HG03060 (cell line): ENCODE data around the gene DCAF11.
A peak's percentile ranks its signal among the peaks of the same experiment; 100 is the strongest.

Source experiments
- ATAC-seq: cut with Tn5 transposase; IDR thresholded peaks from one replicate; pipeline ENCODE4 v1.9.1; 2021; ENCODE audit warnings: low read depth, moderate number of reproducible peaks; ENCODE audit not compliant: unreplicated experiment

DCAF11 gene

DNA sequence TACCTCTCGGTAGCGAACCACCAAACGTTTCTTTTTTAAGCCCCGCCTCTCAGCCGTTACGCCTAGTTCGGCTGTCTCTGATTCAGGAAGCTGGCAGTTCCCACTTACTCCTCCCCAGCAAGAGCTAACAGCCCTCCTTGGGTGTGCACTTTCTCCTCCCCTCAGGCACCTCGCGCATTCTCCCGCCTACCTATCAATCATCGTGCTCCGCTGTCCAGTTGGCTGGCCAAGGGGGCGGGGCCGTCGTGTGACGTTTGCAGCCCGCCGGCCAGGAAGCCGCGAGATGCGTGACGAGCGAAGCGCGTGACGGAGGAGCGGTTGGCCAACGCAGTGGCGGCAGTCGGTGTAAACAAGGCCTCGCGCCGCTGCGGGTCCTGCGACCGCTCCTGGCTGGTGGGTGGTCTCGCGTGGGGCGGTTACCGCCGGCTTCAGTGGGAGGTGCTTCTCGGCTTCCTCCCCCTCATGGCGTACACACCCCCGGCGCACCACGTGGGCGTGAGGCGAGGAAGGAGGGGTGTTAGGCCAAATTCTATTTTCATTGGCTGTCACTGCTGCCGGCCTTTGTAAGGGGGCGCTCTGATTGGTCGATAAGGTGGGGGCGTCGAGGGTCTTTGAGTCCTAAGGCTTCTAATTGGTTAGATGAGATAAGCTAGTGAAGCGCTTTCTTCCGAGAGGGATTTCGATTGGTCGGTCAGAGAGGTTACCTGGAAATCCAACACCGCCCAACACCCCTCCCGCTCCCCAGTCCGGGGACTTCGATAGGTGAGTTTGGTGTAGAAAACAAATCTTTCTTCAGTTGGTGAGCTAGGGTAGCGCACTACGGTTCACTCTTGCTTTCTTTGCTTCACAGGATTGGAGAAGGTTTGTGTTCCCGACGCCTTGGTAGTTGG is at the start of gene DCAF11, which contains the start of gene NRL:
Gene DCAF11, plus strand, starts transcription at position 246 of the 890 bp plus-strand sequence. CDS start 818 bp downstream, outside the sequence.
Gene NRL, minus strand, starts transcription at position 418 of the 890 bp plus-strand sequence. CDS start 32,101 bp downstream, outside the sequence.
- ATAC-seq: peak; percentile 81

DNA sequence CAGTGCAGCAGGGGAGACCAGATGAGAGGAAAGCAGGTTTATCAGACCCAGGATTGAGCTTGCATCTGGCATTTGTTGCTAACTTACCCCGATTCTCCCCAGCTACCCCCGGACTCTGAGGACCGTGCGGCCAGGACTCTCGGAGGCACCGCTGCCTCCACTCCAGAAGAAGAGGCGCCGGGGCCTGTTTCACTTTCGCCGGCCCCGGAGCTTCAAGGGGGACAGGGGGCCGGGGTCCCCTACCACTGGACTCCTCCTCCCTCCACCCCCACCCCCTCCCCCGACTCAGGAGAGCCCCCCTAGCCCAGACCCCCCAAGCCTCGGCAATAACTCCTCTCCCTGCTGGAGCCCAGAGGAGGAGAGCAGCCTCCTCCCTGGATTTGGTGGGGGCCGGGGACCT is 49.7 kb upstream of the DCAF11 start:
- ATAC-seq: no peak

DNA sequence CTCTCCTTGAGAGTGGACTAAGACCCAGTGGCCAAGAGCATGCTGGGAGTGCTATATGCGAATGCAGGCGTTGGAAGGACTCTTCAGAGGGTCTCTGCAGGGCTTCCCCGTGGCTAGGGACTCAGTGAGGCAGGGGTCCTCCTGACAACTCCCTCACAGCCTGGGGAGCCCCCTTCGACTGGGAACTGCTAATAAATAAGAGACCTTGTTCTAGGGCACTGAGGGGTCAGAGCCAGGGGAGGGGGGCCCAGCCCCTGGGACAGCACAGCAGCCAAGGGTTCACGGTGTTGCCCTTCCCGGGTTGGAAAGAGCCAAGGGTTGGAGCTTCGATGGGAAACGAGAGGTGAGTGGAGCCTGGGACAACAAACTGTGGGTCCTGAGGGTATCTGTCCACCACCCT is 49.2 kb upstream of the DCAF11 start:
- ATAC-seq: no peak

DNA sequence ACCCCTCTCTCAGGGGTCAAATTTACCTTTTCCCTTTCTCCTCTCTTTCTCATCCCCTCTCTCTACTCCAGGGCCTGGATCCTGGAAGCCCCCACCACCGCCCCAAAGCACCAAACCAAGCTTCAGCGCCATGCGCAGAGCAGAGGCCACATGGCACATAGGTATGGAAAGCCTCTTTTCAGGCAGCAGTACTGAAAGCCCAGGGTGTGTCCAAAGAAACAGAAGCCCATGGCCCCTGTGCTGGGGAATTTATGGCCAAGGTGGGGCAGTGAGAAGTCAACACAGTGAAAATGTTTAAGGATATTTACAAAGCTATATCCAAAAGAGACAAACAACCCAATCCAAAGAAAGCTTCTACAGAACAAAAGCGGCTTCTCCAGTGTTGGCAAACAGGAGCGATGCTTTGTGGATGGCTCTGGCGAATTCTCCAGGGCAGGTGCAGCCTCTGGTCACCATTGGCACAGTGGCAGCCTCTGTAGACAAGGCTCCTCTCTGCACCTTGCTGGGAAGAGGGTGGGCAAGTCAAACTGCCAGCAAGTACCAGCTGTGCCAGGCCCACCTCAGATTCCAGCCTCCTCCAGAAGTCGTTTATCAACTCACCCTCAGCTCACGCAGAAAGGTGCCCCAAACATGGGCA is 48.0 kb upstream of the DCAF11 start:
- no peak for ATAC-seq

DNA sequence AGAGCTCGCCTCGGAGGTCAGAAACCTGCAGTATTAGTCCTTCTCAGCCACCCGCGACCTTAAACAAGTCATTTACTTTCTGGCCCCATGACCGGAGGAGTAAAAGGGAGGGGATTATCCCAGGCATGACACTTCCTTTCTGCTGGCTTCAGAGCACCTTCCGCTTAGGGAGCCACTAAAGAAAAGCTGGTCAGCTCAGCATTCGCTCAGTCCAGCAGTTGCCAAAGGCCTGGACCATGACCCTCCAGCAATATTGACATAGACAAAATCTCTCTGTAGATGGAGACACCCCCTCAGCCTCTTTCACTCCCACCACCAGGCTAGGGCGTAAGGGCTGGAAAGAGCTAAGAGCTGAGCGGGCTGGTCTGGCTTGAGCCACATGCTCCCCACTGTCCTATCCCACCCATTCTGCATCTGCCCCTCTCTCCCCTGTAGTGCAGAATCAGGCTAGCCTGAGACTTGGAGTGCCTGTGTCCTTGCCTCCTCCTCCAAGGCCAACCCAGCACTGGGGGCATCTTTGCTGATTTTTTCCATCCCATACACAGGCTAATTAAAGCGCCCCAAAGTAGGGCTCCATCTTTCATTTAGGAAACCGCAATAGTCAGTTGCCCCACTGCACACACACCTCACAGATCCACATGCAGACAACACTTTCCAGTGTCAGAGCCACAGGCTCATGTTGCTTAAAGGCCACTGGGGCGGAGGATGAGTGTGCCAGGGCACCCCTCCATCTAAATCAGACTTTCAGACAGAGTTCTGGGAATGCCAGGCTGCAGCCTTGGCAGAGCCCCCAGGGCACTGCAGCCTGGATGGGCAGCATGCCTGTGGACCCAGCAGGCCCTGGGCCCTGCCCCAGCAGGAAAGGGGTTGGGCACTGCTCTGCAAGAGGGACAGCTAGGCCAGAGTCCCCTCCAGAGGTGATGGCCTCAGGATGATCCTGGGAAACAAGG is 47.2 kb upstream of the DCAF11 start:
- no peak for ATAC-seq

DNA sequence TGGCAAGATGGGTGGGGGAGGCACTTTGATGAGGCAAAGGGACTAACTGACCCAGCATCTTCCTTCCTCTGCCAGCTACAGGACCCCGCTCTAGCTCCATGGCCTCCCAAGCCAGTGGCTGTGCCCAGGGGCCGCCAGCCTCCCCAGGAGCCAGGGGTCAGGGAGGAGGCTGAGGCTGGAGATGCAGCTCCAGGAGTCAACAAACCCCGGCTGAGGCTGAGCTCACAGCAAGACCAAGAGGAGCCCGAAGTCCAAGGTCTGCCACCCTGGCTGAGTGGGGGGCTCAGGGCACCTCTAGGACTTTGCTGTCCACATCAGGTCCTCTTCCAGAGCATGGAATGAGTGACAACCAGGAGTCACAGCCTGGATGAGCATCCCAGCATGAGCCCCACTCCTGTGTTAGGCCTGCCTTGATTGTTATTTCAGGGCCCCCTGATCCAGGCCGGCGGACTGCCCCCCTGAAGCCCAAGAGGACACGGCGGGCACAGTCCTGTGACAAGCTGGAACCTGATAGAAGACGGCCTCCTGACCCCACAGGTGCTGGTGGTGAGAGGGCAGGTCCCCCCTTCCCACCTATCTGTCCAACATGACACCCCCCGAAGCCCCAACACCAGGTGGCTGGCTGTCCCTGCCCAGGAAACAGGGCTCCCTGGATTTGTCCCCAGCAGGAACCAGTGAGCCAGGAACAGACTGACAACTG is 45.7 kb upstream of the DCAF11 start:
- ATAC-seq: no peak

DNA sequence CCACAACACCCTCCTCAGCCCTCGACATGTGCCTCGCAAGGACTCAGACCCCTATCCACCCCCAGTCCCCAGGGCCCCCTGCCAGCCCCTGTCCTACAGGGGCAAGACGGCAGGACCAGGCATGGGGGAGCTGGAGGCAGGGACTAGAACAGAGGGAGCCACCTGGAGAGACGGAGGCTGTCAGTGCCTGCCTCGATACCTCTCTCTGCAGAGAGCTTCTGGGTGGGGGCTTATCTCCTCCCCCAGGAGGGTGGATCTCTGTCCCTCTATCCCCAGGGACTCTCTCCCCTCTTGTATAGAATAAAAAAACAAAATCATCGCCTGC is 45.2 kb upstream of the DCAF11 start:
- no peak for ATAC-seq

DNA sequence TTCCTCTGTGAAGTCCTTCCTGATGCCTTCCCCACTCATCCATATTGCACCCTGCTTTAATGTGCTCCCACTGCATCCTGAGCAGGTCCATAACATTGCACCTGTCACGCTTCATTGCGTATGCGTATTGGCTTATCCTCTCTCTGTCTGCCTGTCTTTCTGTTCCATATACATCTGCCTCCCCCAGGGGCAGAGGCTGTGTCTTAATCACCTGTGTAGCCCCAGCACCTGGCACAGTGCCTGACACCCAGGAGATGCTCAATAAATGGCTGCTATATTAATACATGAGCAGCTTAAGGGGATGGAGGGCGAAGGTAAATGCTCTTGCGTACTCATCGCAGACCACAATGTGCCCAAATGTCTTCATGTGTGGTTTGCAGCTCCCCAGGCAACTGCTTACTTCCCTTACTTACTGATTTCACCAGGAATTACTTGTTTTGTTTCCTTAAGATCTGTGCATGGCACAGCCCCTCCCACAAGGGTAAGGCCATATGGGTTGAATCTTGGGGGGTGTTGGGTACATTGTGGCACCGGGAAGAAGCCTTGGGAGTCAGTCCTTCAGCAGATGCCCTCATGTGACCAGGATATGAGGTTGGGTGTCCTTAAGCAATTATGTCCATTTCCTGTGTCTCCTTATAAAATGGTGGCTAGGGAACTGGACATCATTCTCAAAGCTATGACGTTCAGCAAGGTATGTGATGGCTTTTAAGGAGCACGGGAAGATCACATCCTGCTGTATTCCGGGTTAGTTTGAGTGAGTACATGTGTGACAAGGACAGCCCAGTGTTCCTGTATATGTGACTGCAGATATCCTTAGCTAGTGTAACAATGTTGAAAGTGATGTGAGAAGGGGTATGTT is 44.1 kb upstream of the DCAF11 start:
- no peak for ATAC-seq

DNA sequence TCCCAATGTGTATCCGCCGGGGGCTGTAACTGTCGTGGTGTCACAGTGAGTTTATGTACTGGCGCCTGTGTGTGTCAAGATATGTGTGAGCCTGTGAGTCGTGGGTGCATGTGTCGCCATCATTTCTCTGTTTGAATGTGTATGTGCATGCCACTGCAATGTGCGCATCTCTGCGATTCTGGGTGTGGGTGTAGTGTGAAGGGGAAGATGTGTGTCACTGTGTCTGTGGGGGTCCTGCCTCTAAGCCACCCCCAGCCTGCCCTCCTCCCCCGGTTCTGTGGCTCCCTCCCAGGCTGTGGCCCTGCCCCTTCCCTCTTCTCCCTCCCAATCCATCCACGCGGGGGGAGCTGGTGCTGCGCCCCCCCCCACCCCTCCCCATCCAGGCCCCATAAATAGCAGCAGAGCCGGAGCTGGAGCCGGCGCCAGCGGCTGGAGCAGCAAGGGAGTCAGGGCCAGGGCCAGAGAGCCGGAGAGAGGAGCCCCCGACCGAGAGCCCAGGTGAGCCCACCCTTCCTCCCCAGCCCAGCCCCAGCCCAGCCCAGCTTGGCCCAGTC is 43.4 kb upstream of the DCAF11 start, which contains the start of gene CPNE6:
Gene CPNE6, plus strand, starts transcription at position 419 of the 554 bp plus-strand sequence. CDS start 1,375 bp downstream, outside the sequence.
- ATAC-seq: no peak

DNA sequence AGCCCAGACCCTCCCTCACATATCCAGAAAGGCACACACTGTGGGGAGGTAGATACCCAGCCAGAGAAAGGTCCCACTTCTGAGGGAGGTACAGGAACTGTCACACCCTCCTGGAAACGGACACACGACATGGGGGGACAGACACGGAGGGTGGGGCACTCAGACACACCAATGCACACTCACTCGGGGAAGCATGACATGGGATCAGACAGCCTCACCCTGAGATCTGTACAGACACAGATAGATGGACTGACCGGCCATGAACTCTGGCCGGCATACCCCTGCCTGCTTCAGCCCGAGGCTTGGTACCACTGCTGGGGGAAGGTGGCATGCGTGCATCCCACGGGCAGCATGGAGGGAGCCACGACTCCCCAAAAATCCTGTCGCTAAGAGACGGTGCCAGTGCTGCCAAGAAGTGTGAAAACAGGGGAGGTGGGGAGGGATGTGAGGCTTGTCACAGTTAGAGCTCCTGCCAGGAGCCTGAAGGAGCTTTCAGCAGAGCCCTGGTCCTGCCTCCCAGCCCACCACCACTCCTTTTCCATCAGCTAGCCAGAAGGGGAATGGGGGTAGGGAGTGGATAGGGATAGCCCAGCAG is 42.6 kb upstream of the DCAF11 start:
- ATAC-seq: no peak

DNA sequence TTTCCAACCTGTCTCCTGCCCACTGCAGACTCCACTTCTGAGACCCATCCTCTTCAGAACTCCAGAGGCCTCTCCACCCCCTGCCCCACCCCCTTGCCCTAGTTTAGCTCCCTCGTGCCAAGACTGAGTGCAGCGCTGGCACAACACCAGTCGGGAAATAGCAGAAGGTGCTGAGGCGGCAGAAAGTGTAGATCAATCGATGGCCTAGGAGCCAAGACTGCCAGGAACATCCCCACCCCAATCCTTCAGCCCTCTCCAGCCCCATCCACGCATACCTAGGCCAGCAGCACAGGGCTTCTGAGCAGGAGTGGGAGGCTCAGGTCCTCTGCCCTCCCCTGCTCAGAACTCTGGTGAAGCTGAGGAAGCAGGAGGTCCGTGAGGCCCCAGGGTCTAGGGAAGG is 42.1 kb upstream of the DCAF11 start:
- no peak for ATAC-seq

DNA sequence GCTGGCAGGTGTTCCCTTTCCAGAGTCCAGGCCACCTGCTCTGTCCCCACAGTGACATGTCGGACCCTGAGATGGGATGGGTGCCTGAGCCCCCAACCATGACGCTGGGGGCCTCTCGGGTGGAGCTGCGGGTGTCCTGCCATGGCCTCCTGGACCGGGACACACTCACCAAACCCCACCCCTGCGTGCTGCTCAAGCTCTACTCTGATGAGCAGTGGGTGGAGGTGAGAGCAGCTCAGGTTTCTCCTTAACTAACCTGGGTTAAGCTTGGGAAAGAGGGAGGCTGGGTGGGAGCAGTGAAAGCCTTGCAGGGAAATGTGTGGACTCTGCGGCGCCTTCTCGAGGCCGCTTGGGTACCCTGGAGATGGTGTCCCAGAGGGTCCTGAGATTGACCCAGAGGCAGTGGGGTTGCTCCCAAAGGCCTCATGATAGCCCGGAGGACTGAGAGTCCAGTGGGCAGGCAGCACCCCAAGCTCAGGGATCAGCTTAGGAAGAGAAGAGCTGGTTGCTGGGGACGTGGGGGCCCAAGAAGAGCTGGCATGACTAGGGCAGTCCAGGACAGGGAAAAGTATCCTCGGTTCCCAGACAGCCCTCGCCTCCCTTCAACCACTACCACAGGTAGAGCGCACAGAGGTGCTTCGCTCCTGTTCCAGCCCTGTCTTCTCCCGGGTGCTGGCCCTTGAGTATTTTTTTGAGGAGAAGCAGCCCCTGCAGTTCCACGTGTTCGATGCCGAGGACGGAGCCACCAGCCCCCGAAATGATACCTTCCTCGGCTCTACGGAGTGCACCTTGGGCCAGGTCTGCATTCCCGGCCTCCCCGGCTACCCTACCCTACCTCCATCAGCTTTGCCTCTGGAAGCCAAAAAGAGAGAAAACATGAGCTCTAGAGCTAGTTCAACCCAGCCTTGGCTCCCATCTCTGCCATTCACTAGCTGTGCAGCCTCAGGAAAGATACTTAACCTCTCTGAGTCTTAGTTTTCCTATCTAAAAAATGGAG is 41.4 kb upstream of the DCAF11 start:
- ATAC-seq: no peak

DNA sequence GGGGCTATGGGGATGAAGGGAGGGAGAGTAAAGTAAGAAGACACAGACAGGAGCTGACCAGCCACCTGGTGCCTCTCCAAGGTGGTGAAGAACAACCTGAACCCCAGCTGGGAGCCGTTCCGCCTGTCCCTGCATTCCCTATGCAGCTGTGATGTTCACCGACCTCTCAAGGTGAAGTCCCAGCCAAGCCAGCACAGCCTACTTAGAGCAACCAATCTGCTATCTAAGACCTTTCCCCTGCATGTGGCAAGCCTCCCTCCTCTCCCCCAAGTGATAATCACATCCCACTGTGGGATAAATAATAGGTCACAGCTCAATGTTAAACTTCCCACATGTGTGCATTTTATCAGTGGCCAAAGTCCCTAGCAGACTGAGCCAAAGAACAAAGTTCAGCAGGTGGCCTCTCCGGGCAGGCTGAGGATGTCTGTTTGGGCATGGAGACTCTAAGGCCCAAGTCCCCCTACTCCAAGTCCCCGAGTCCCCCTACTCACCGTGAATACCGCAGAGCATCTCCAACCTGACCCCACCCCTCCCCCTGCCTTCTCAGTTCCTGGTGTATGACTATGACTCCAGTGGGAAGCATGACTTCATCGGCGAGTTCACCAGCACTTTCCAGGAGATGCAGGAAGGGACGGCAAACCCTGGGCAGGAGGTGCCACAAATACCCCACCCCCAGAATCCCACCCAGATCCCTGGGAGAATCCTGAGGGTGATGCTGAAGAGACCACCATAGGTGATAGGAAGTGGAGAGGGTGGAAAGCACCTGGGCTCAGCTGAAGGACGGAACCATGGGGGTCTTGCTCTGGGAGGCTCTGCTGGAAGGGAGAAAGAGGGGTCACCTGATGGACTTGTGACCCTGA is 39.7 kb upstream of the DCAF11 start:
- ATAC-seq: no peak

DNA sequence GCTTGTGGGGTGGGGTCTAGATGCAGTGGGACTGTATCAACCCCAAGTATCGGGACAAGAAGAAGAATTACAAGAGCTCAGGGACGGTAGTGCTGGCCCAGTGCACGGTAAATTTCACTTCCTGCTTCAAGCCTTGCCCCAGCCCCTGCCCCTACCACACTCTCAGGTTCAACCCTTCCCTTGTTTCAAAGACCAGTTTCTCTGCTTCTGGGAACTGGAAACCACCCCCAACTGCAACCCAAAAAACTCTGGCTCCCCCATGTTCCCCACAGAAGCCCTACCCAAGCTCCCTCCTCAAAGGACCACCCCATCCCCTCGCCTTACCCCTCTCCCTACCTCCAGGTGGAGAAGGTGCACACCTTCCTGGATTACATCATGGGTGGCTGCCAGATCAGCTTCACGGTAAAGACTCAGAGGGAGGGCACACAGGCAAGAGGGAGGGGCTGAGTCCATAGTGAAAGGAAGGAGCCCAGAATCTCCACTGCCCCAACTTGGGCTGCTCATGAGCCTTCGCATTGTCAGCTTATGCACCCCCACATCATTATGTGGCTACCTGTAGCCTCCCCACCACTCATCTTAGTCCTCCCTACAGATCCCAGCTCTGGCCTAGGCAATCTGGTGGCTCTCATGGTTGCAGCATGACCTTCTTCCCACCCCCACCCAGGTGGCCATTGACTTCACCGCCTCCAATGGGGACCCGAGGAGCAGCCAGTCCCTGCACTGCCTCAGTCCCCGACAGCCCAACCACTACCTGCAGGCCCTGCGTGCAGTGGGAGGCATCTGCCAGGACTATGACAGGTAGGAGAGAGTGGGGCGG is 38.9 kb upstream of the DCAF11 start:
- ATAC-seq: no peak

DNA sequence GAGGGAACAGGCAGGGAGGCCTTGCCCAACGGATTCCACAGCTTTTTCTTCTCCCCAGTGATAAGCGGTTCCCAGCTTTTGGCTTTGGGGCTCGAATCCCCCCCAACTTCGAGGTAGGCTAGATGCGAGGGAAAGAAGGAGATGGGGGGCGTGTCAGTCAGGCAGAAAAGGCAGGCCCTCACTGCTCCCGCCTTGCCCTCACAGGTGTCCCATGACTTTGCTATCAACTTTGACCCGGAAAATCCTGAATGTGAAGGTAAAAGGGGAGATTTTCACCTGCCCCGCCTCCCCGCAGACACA is 38.3 kb upstream of the DCAF11 start:
- no peak for ATAC-seq

DNA sequence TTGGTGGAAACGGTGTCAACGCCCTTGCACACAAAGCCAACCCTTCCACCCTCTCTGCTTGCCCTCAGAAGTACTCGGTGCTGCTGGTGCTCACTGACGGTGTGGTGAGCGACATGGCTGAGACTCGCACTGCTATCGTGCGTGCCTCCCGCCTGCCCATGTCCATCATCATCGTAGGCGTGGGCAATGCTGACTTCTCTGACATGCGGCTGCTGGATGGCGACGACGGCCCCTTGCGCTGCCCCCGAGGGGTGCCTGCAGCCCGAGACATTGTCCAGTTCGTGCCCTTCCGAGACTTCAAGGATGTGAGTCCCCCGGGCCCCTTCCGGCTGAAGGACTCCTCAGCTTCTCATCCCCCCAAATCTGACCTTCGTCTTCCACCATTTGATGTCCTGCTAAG is 37.5 kb upstream of the DCAF11 start:
- ATAC-seq: no peak
